GM18861 (cell line): ENCODE data around the gene ATOH7.
"Not testable (repeated sequence)": the region's sequence is repeated elsewhere in the genome, so short reads cannot be mapped to it uniquely, and the experiment has no call there.

Source experiments
- ATAC-seq: cut with Tn5 transposase; IDR thresholded peaks from one replicate; pipeline ENCODE4 v1.9.1; 2021; ENCODE audit not compliant: unreplicated experiment

ATOH7 gene

GRCh38 chr10:68237173-68237572 lies 5.3 kb upstream of the ATOH7 start:
- ATAC-seq = no peak

GRCh38 chr10:68235581-68235980 lies 3.7 kb upstream of the ATOH7 start:
- no peak for ATAC-seq

GRCh38 chr10:68235111-68235510 lies 3.2 kb upstream of the ATOH7 start:
- no peak for ATAC-seq

GRCh38 chr10:68233046-68233445 lies 1.1 kb upstream of the ATOH7 start:
- ATAC-seq = no peak

GRCh38 chr10:68231106-68231816 lies 652 bp downstream of the ATOH7 start:
- peak; percentile 82 for ATAC-seq

- ATAC-seq = no peak
Measured at GRCh38 chr10:68230268-68230667, 1.6 kb downstream of the ATOH7 start.

GRCh38 chr10:68224810-68225209 lies 7.1 kb downstream of the ATOH7 start:
- no peak for ATAC-seq

GRCh38 chr10:68223535-68224165 lies 8.3 kb downstream of the ATOH7 start:
- ATAC-seq = no peak

- ATAC-seq = no peak
Measured at GRCh38 chr10:68222391-68222790, 9.5 kb downstream of the ATOH7 start.

- no peak for ATAC-seq
Measured at GRCh38 chr10:68221196-68221595, 10.7 kb downstream of the ATOH7 start.

- ATAC-seq = no peak
Measured at GRCh38 chr10:68218786-68219185, 13.1 kb downstream of the ATOH7 start.

- ATAC-seq = no peak
Measured at GRCh38 chr10:68212721-68213352, 19.1 kb downstream of the ATOH7 start.

GRCh38 chr10:68211669-68212068 lies 20.2 kb downstream of the ATOH7 start:
- ATAC-seq = no peak

- peak; percentile 77 for ATAC-seq
Measured at GRCh38 chr10:68208424-68209042, 23.4 kb downstream of the ATOH7 start.

- ATAC-seq = no peak
Measured at GRCh38 chr10:68202960-68203353, 29.0 kb downstream of the ATOH7 start.

- ATAC-seq = no peak
Measured at GRCh38 chr10:68196701-68197100, 35.2 kb downstream of the ATOH7 start.

GRCh38 chr10:68195776-68196175 lies 36.1 kb downstream of the ATOH7 start:
- not testable (repeated sequence) for ATAC-seq

- ATAC-seq = no peak
Measured at GRCh38 chr10:68194290-68194689, 37.6 kb downstream of the ATOH7 start.

- no peak for ATAC-seq
Measured at GRCh38 chr10:68192113-68192512, 39.8 kb downstream of the ATOH7 start.

GRCh38 chr10:68188835-68189234 lies 43.1 kb downstream of the ATOH7 start:
- no peak for ATAC-seq

- no peak for ATAC-seq
Measured at GRCh38 chr10:68185085-68185484, 46.8 kb downstream of the ATOH7 start.

- no peak for ATAC-seq
Measured at GRCh38 chr10:68184546-68184945, 47.4 kb downstream of the ATOH7 start.
